Astrocyte (in vitro differentiated cells and primary cell): ENCODE data around the gene SPTAN1.

Experiments used
- EZH2 ChIP-seq: IDR thresholded peaks from 2 replicates; pipeline ENCODE4 v1.6.1; 2012; ENCODE audit warnings: mild to moderate bottlenecking, low read length, inconsistent platforms; ENCODE audit not compliant: insufficient read depth
- TF ChIP-seq, protein P1 (sequence below): IDR thresholded peaks from 2 replicates; pipeline ENCODE4 v1.5.1; 2011; ENCODE audit warnings: low read depth, mild to moderate bottlenecking, inconsistent platforms, low read length, moderate library complexity; ENCODE audit not compliant: insufficient read depth

DNA sequence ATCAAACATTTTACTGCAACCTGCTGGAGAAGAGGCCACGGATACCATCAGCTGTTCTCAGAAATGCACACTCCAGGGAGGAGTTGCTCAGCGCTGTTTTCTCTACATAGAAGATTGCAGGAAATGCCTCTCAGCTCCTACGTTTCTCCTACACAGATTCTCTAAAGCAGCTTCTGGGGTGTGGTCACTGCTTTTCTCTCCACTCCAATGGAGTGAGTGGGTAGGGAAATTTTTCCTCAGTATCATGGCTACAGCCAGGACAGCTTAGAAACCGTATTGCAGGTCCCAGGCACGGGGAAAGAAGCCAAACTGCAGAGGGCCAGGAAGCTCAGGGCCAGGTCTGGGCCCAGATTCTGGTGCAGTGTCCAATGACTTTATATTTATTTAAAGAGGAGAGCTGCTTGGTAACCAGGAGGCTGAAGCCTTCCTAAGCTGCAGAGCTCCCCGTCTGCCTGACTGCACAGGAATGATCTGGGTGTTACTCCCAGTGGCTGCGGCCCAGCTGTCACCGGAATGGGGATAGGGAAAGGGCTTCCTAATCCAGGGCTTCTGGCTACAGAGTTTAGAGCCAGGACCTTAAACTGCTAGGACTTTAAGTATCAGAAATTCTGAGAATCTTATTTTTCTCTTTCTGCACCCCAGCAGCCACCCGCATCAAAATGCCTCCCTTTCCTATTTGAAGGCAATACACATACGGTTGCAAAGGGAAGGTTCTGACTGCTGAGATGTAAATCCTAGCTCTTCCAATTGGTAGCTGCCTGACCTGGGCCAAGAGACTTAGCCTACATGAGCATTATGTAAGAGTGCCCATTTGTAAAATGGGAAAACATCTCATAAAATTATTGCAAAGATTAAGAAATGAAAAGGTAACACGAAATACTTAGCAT lies 1.4 kb upstream of the SPTAN1 start:
- TF ChIP-seq, protein P1, sequence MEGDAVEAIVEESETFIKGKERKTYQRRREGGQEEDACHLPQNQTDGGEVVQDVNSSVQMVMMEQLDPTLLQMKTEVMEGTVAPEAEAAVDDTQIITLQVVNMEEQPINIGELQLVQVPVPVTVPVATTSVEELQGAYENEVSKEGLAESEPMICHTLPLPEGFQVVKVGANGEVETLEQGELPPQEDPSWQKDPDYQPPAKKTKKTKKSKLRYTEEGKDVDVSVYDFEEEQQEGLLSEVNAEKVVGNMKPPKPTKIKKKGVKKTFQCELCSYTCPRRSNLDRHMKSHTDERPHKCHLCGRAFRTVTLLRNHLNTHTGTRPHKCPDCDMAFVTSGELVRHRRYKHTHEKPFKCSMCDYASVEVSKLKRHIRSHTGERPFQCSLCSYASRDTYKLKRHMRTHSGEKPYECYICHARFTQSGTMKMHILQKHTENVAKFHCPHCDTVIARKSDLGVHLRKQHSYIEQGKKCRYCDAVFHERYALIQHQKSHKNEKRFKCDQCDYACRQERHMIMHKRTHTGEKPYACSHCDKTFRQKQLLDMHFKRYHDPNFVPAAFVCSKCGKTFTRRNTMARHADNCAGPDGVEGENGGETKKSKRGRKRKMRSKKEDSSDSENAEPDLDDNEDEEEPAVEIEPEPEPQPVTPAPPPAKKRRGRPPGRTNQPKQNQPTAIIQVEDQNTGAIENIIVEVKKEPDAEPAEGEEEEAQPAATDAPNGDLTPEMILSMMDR: no peak
- no peak for TF ChIP-seq EZH2
